ENCODE data around the gene NOVA2. TPM values are rescaled to one million over a fixed set of nuclear protein-coding genes. Genes with fewer than 3 reads are reported as not detected.

The NOVA2 gene
- total RNA-seq, 2 experiments from 2014 or later = not detected

- CTCF ChIA-PET = no interaction called here
- intact Hi-C loops (cut with DNase I, micrococcal nuclease) = no loop called here
- ATAC-seq (ENCODE audit: poor library complexity) (no peak), DNase-seq (no peak)
- Histone ChIP-seq H3K9me3 (ENCODE audit: control insufficient read depth in 1 of 2, insufficient read depth in 1 of 2, low read length in 2 of 2) (peaks cover 0 to 9% of the 10 kb centered on the region in 2 experiments), H3K36me3 (ENCODE audit: insufficient read depth, low read length) (no peaks in the 10 kb centered on the region), H3K4me1 (ENCODE audit: insufficient read depth, low read length) (no peaks in the 10 kb centered on the region), H3K27me3 (ENCODE audit: control insufficient read depth in 1 of 2, insufficient read depth in 2 of 2, low read length in 2 of 2) (peaks cover 12 to 38% of the 10 kb centered on the region in 2 experiments), H3K27ac (ENCODE audit: low read depth in 1 of 2, low read length in 2 of 2) (no peak overlapping the region), H3K4me3 (ENCODE audit: low read length) (no peak overlapping the region)
- Mint-ChIP-seq H3K4me1 (ENCODE audit: low read depth) (no peaks in the 10 kb centered on the region), H3K36me3 (ENCODE audit: low read depth) (no peaks in the 10 kb centered on the region), H3K27me3 (peaks cover 74% of the 10 kb centered on the region), H3K9me3 (no peaks in the 10 kb centered on the region), H3K4me3 (no peak overlapping the region), H3K27ac (no peak overlapping the region)
- TF ChIP-seq CTCF (IDR thresholded peaks at IDR 0.05) = no peak
- POLR2A ChIA-PET = no interaction called here
Measured at GRCh38 chr19:45958769-45959516, 14.7 kb downstream of the NOVA2 start.

- peaks cover 74% of the 10 kb centered on the region for H3K27me3 Mint-ChIP-seq
- peaks cover under 1% of the 10 kb centered on the region for H3K4me1 Mint-ChIP-seq (ENCODE audit: low read depth)
- no peak for ATAC-seq (ENCODE audit: poor library complexity)
- Histone ChIP-seq H3K36me3 (ENCODE audit: insufficient read depth, low read length) (no peaks in the 10 kb centered on the region), H3K4me3 (ENCODE audit: low read length) (no peak overlapping the region), H3K27ac (ENCODE audit: low read depth in 1 of 2, low read length in 2 of 2) (no peak overlapping the region), H3K27me3 (ENCODE audit: control insufficient read depth in 1 of 2, insufficient read depth in 2 of 2, low read length in 2 of 2) (peaks cover 17 to 44% of the 10 kb centered on the region in 2 experiments), H3K4me1 (ENCODE audit: insufficient read depth, low read length) (peaks cover under 1% of the 10 kb centered on the region), H3K9me3 (ENCODE audit: control insufficient read depth in 1 of 2, insufficient read depth in 1 of 2, low read length in 2 of 2) (peaks cover 0 to 14% of the 10 kb centered on the region in 2 experiments)
- peaks cover under 1% of the 10 kb centered on the region for H3K9me3 Mint-ChIP-seq
- intact Hi-C loops (cut with DNase I, micrococcal nuclease) = no loop called here
- H3K4me3 Mint-ChIP-seq = no peak overlapping the region
- H3K36me3 Mint-ChIP-seq (ENCODE audit: low read depth) = no peaks in the 10 kb centered on the region
- ChIA-PET POLR2A (no interaction called here), CTCF (no interaction called here)
- no peak for DNase-seq
- TF ChIP-seq CTCF (IDR thresholded peaks at IDR 0.05) = no peak
- H3K27ac Mint-ChIP-seq = no peak overlapping the region
Measured at GRCh38 chr19:45958320-45958719, 15.3 kb downstream of the NOVA2 start.

GRCh38 chr19:45955905-45956608, 17.6 kb downstream of the NOVA2 start:
- Mint-ChIP-seq H3K9me3 (peaks cover 3% of the 10 kb centered on the region), H3K4me1 (ENCODE audit: low read depth) (peaks cover 4% of the 10 kb centered on the region), H3K36me3 (ENCODE audit: low read depth) (no peaks in the 10 kb centered on the region), H3K4me3 (no peak overlapping the region), H3K27ac (no peak overlapping the region), H3K27me3 (peaks cover 67% of the 10 kb centered on the region)
- H3K27me3 ChIP-seq (ENCODE audit: control insufficient read depth in 1 of 2, insufficient read depth in 2 of 2, low read length in 2 of 2) = peaks cover 30 to 45% of the 10 kb centered on the region in 2 experiments
- H3K4me1 ChIP-seq (ENCODE audit: insufficient read depth, low read length) = peaks cover 12% of the 10 kb centered on the region
- intact Hi-C loops (cut with DNase I, micrococcal nuclease) = no loop called here
- H3K36me3 ChIP-seq (ENCODE audit: insufficient read depth, low read length) = no peaks in the 10 kb centered on the region
- H3K4me3 ChIP-seq (ENCODE audit: low read length) = no peak overlapping the region
- no peak for TF ChIP-seq CTCF (IDR thresholded peaks at IDR 0.05)
- peaks cover 0 to 23% of the 10 kb centered on the region in 2 experiments for H3K9me3 ChIP-seq (ENCODE audit: control insufficient read depth in 1 of 2, insufficient read depth in 1 of 2, low read length in 2 of 2)
- H3K27ac ChIP-seq (ENCODE audit: low read depth in 1 of 2, low read length in 2 of 2) = no peak overlapping the region
- CTCF ChIA-PET = no interaction called here
- DNase-seq (no peak), ATAC-seq (ENCODE audit: poor library complexity) (no peak)
- POLR2A ChIA-PET = no interaction called here

Measured in CD4-positive, alpha-beta T cell (primary cell).